HCT116 (cell line): ENCODE results near the gene SLC24A3. TPM values are rescaled to one million over a fixed set of nuclear protein-coding genes. Genes with fewer than 3 reads are reported as not detected.

ENCODE experiments used
- ATAC-seq: fragments of 200-7000 bp; cut with Tn5 transposase; 2 replicates; pipeline ENCODE4 v1.9.1; 2020; ENCODE audit warnings: mild to moderate bottlenecking, moderate library complexity
- BruUV-seq: library from RNA; stranded (reverse); fragments of 400-500 nt; replicated peaks from 2 replicates; lab custom pipeline; 2021; lab: Mats Ljungman, UMichigan
- CTCF ChIA-PET: fragments of 300-600 bp; sonication (Branson Sonifier 250); formaldehyde crosslinking; loops from one replicate; lab custom pipeline; 2021; ENCODE audit warnings: antibody characterized with exemption; lab: Charles Lee
- POLR2A ChIA-PET: fragments of 300-600, 350-600 bp; sonication (Branson Sonifier 250); formaldehyde crosslinking; loops from one replicate; lab custom pipeline; 2021; ENCODE audit warnings: antibody characterized with exemption; lab: Charles Lee
- RAD21 ChIA-PET, 2 experiments: fragments of 300-600 bp; sonication (Branson Sonifier 250); formaldehyde crosslinking; loops; one replicate each; lab custom pipeline; 2023; ENCODE audit warnings: low total read pairs in 2 of 2; ENCODE audit not compliant: uncharacterized antibody in 2 of 2, unreplicated experiment in 2 of 2, low non-redundant PET in 1 of 2; lab: Charles Lee
- DNase-seq: peaks from one replicate; pipeline ENCODE4 v3.0.0-alpha.2; 2010; ENCODE audit warnings: low read depth, low spot score
- H2AFZ ChIP-seq: fragments of 200-600 bp; shearing (Covaris generic), sonication (generic); 2 replicates; pipeline ENCODE4 v1.6.1; 2017; ENCODE audit warnings: low read depth, mixed run types, mixed read lengths, antibody characterized with exemption, low read length; ENCODE audit not compliant: poor library complexity, severe bottlenecking
- H3K27ac ChIP-seq: 2 replicates; pipeline ENCODE4 v1.5.1; 2012; ENCODE audit warnings: low read depth, low read length
- H3K27me3 ChIP-seq: fragments of 200-600 bp; sonication (generic); 2 replicates; pipeline ENCODE4 v1.6.1; 2016; ENCODE audit warnings: mixed run types, low read length, mixed read lengths; ENCODE audit not compliant: insufficient read depth
- H3K36me3 ChIP-seq, 2 experiments: fragments of 200-500 bp in 1 of 2; fragments of 200-600 bp in 1 of 2; sonication (Bioruptor generic) in 1 of 2; sonication (generic) in 1 of 2; 2 replicates each; pipeline versions ENCODE4 v1.5.1 to v1.6.1; 2014 to 2016; ENCODE audit warnings: low read length in 2 of 2, inconsistent platforms in 1 of 2, mixed read lengths in 1 of 2, mixed run types in 1 of 2; ENCODE audit not compliant: insufficient read depth in 2 of 2, control insufficient read depth in 1 of 2
- H3K4me1 ChIP-seq, 2 experiments: fragments of 200-600 bp in 1 of 2; sonication (generic) in 1 of 2; 2 replicates each; pipeline versions ENCODE4 v1.5.1 to v1.6.1; 2012 to 2017; ENCODE audit warnings: low read length in 2 of 2, inconsistent platforms in 1 of 2, mild to moderate bottlenecking in 1 of 2, mixed read lengths in 1 of 2, mixed run types in 1 of 2, moderate library complexity in 1 of 2; ENCODE audit not compliant: insufficient read depth in 2 of 2, control insufficient read depth in 1 of 2
- H3K4me2 ChIP-seq: fragments of 200-600 bp; sonication (generic); 2 replicates; pipeline ENCODE4 v1.6.1; 2017; ENCODE audit warnings: mixed run types, low read length, mixed read lengths
- H3K4me3 ChIP-seq, 2 experiments: fragments of 200-600 bp in 1 of 2; sonication (generic) in 1 of 2; replicated peaks in 1 of 2; 2 replicates each; pipeline ENCODE4 v1.5.1; 2011 to 2016; ENCODE audit warnings: low read length in 2 of 2, control low read depth in 1 of 2, low read depth in 1 of 2, mild to moderate bottlenecking in 1 of 2, mixed read lengths in 1 of 2, mixed run types in 1 of 2
- H3K79me2 ChIP-seq: fragments of 200-600 bp; sonication (generic); 2 replicates; pipeline ENCODE4 v1.6.1; 2017; ENCODE audit warnings: mild to moderate bottlenecking, mixed run types, low read length, moderate library complexity, mixed read lengths; ENCODE audit not compliant: insufficient read depth
- H3K9ac ChIP-seq: fragments of 200-600 bp; sonication (generic); 2 replicates; pipeline ENCODE4 v1.6.1; 2016; ENCODE audit warnings: low read length, mixed read lengths
- H3K9me2 ChIP-seq: fragments of 200-600 bp; sonication (generic), shearing (Covaris generic); 2 replicates; pipeline ENCODE4 v1.6.1; 2017; ENCODE audit warnings: mixed run types, mild to moderate bottlenecking, moderate library complexity; ENCODE audit not compliant: insufficient read depth
- H3K9me3 ChIP-seq, 2 experiments: fragments of 200-500 bp in 1 of 2; fragments of 200-600 bp in 1 of 2; sonication (Bioruptor generic) in 1 of 2; sonication (generic) in 1 of 2; 2 replicates each; pipeline ENCODE4 v1.6.1; 2014 to 2017; ENCODE audit warnings: low read length in 2 of 2, mixed read lengths in 2 of 2, inconsistent platforms in 1 of 2, low read depth in 1 of 2, mild to moderate bottlenecking in 1 of 2, mixed run types in 1 of 2, moderate library complexity in 1 of 2; ENCODE audit not compliant: control insufficient read depth in 1 of 2, insufficient read depth in 1 of 2
- H4K20me1 ChIP-seq: fragments of 200-600 bp; sonication (generic), shearing (Covaris generic); 2 replicates; pipeline ENCODE4 v1.6.1; 2017; ENCODE audit warnings: mixed run types, mild to moderate bottlenecking, moderate library complexity; ENCODE audit not compliant: insufficient read depth
- CBX3 ChIP-seq: IDR thresholded peaks from 2 replicates; pipeline ENCODE4 v1.6.1; 2012; ENCODE audit warnings: low read depth
- ELF1 ChIP-seq: IDR thresholded peaks from 2 replicates; pipeline ENCODE4 v1.6.1; 2012; ENCODE audit warnings: low read depth, borderline replicate concordance
- FOSL1 ChIP-seq: IDR thresholded peaks from 2 replicates; pipeline ENCODE4 v1.6.1; 2012; ENCODE audit warnings: low read depth
- MAX ChIP-seq: IDR thresholded peaks from 2 replicates; pipeline ENCODE4 v1.6.1; 2012
- RAD21 ChIP-seq: IDR thresholded peaks from 2 replicates; pipeline ENCODE4 v1.6.1; 2012; ENCODE audit warnings: low read depth, mild to moderate bottlenecking
- TCF7L2 ChIP-seq: IDR thresholded peaks from 2 replicates; pipeline ENCODE4 v1.7.0; 2011; ENCODE audit warnings: borderline replicate concordance, inconsistent platforms; ENCODE audit not compliant: insufficient read depth, insufficient read length; ENCODE audit errors: extremely low read depth
- YY1 ChIP-seq: IDR thresholded peaks from 2 replicates; pipeline ENCODE4 v1.6.1; 2011; ENCODE audit warnings: low read length, low read depth, moderate library complexity, mild to moderate bottlenecking; ENCODE audit not compliant: insufficient replicate concordance; ENCODE audit errors: extremely low read depth
- ZBTB33 ChIP-seq: IDR thresholded peaks from 2 replicates; pipeline ENCODE4 v1.6.1; 2011; ENCODE audit warnings: mild to moderate bottlenecking, low read length, moderate library complexity; ENCODE audit not compliant: insufficient replicate concordance; ENCODE audit errors: extremely low read depth
- ZNF274 ChIP-seq: fragments of 200-500 bp; sonication (Bioruptor generic); IDR thresholded peaks from 2 replicates; pipeline ENCODE4 v1.6.1; 2014; ENCODE audit warnings: mild to moderate bottlenecking, low read depth, low read length, inconsistent platforms
- intact Hi-C: fragments of 100-400 bp; cut with micrococcal nuclease; formaldehyde crosslinking; loops from 2 replicates; pipeline ENCODE4 v1.10.0; 2022
- total RNA-seq: library from RNA; stranded (reverse); gene quantifications from one replicate; pipeline ENCODE4 v1.2.1, GENCODE V29; 2021; ENCODE audit not compliant: unreplicated experiment

SLC24A3 gene
- total RNA-seq, 1 experiment from 2014 or later: not detected

DNA sequence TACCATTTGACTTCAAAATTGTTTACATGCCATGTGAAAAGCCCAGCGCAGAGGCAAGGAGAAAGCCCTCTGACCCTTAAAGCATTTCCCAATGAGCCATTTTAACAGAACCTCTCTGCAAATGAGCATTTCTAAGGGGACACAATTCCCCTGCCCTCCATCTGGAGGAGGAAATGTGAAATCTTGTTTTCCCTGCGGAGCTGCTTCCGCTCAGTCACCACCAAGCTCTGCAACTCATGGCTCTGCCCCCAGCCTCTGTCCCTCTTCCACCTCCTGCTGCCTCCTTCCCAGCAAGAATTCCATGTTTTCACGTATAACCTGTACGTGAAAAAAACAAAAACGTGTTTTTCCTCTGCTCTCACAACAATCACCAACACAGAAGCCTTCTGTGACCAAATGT is 557.9 kb downstream of the SLC24A3 start:
- Histone ChIP-seq H3K4me1 (peaks cover 0 to 8% of the 10 kb centered on the region in 2 experiments; a peak in 2 of 4 replicates), H3K4me2 (no peak overlapping the region), H3K27ac (no peak overlapping the region), H3K9ac (no peak overlapping the region), H4K20me1 (no peaks in the 10 kb centered on the region), H3K9me3 (no peaks in the 10 kb centered on the region), H3K79me2 (no peaks in the 10 kb centered on the region), H3K9me2 (no peaks in the 10 kb centered on the region), H3K36me3 (no peaks in the 10 kb centered on the region), H3K4me3 (no peak overlapping the region), H2AFZ (no peak overlapping the region), H3K27me3 (no peaks in the 10 kb centered on the region)
- DNase-seq: no peak
- RAD21 ChIA-PET: no interaction called here
- intact Hi-C loops: no loop called here
- no peak for TF ChIP-seq ZNF274
- TF ChIP-seq MAX: no peak
- no peak for TF ChIP-seq YY1
- TF ChIP-seq ZBTB33: no peak
- TF ChIP-seq TCF7L2: no peak
- no TSS peak for BruUV-seq
- POLR2A ChIA-PET: no interaction called here
- no peak for ATAC-seq
- CTCF ChIA-PET: no interaction called here

DNA sequence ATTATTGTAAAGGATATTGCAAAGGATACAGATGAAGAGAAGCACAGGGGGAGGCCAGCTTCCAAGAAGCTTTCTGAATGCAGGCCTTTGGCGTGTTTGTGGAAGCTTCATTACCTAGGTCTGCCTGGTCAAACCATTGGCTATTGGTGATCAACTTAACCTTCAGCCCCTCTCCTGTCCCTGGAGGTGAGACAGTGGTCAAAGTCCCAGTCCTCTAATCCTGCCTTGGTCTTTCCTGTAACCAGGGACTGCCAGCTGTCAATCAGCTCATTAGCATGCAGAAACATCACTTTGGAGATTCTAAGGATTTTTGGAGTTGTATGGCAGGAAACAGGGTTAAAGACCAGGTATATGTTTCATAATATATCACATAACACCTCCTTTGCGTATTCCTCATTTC is 558.6 kb downstream of the SLC24A3 start:
- intact Hi-C loops: no loop called here
- Histone ChIP-seq H2AFZ (no peak overlapping the region), H3K4me3 (no peak overlapping the region), H3K27me3 (no peaks in the 10 kb centered on the region), H3K9me2 (no peaks in the 10 kb centered on the region), H3K36me3 (no peaks in the 10 kb centered on the region), H3K4me2 (no peak overlapping the region), H4K20me1 (no peaks in the 10 kb centered on the region), H3K79me2 (no peaks in the 10 kb centered on the region), H3K9ac (no peak overlapping the region)
- ChIA-PET RAD21 (no interaction called here), POLR2A (no interaction called here)
- BruUV-seq: no TSS peak
- no peak for TF ChIP-seq FOSL1
- no peak for TF ChIP-seq ELF1
- TF ChIP-seq ZBTB33: no peak
- no peak for TF ChIP-seq CBX3
- TF ChIP-seq RAD21: no peak
- TF ChIP-seq, all 23 proteins: peak for 0
- CTCF ChIA-PET: no interaction called here
- H3K27ac ChIP-seq: no peak overlapping the region
- no peaks in the 10 kb centered on the region for H3K9me3 ChIP-seq
- DNase-seq: no peak
- no peak for ATAC-seq
- H3K4me1 ChIP-seq: peaks cover 0 to 8% of the 10 kb centered on the region in 2 experiments; a peak in 2 of 4 replicates
